GM21515 (cell line): ENCODE measurements around the gene KLHL20.

Source experiments
- ATAC-seq: cut with Tn5 transposase; IDR thresholded peaks from one replicate; pipeline ENCODE4 v1.9.1; 2021; ENCODE audit not compliant: unreplicated experiment

The KLHL20 gene

GRCh38 chr1:173827611-173828010, 112.8 kb downstream of the KLHL20 start:
- ATAC-seq = no peak

GRCh38 chr1:173832748-173833147, 118.0 kb downstream of the KLHL20 start:
- ATAC-seq = no peak
